ENCODE results near the gene DDRGK1. TPM values are rescaled to one million over a fixed set of nuclear protein-coding genes. Genes with fewer than 3 reads are reported as not detected.

The DDRGK1 gene
- total and polyA plus RNA-seq, 2 donors from 2014 or later, result 81.8 to 92.5 TPM

GRCh38 chr20:3237958-3238615, 33.6 kb upstream of the DDRGK1 start:
- no peak for TF ChIP-seq CTCF (IDR thresholded peaks at IDR 0.05; ENCODE audit: borderline replicate concordance, extremely low read depth, insufficient read depth)
- H3K27ac ChIP-seq (ENCODE audit: low read depth in 2 of 2, low read length in 2 of 2), result no peak overlapping the region
- H3K9ac ChIP-seq (ENCODE audit: low read length in 3 of 3), result no peak overlapping the region
- H3K4me3 ChIP-seq (ENCODE audit: low read length in 3 of 3), result peak overlapping the region in 1 of 3 donors; percentile 57
- H3K27me3 ChIP-seq (ENCODE audit: control insufficient read depth, insufficient read depth, low read length), result peaks cover 16% of the 10 kb centered on the region
- FAIRE-seq (no peak), DNase-seq (peak in 2 of 5 donors; percentile 29 to 75)
- H3K4me1 ChIP-seq (ENCODE audit: control insufficient read depth in 2 of 3, insufficient read depth in 2 of 3, low read depth in 1 of 3, low read length in 3 of 3), result peaks cover 0 to 2% (median 0%) of the 10 kb centered on the region in 3 donors
- H3K9me3 ChIP-seq (ENCODE audit: control insufficient read depth in 2 of 3, insufficient read depth in 1 of 3, low read length in 3 of 3), result no peaks in the 10 kb centered on the region
- intact Hi-C loops (cut with DNase I), result no loop called here
- no peaks in the 10 kb centered on the region for H3K36me3 ChIP-seq (ENCODE audit: control insufficient read depth in 2 of 3, insufficient read depth in 3 of 3, low read length in 3 of 3)

- FAIRE-seq, result no peak
- H3K36me3 ChIP-seq (ENCODE audit: control insufficient read depth in 2 of 3, insufficient read depth in 3 of 3, low read length in 3 of 3), result no peaks in the 10 kb centered on the region
- H3K4me3 ChIP-seq (ENCODE audit: low read length in 3 of 3), result no peak overlapping the region
- H3K4me1 ChIP-seq (ENCODE audit: control insufficient read depth in 2 of 3, insufficient read depth in 2 of 3, low read depth in 1 of 3, low read length in 3 of 3), result peaks cover 0 to 2% (median 0%) of the 10 kb centered on the region in 3 donors
- H3K9me3 ChIP-seq (ENCODE audit: control insufficient read depth in 2 of 3, insufficient read depth in 1 of 3, low read length in 3 of 3), result no peaks in the 10 kb centered on the region
- no peak for TF ChIP-seq CTCF (IDR thresholded peaks at IDR 0.05; ENCODE audit: borderline replicate concordance, extremely low read depth, insufficient read depth)
- no peak overlapping the region for H3K27ac ChIP-seq (ENCODE audit: low read depth in 2 of 2, low read length in 2 of 2)
- no peak overlapping the region for H3K9ac ChIP-seq (ENCODE audit: low read length in 3 of 3)
- DNase-seq, result no peak
- H3K27me3 ChIP-seq (ENCODE audit: control insufficient read depth, insufficient read depth, low read length), result peaks cover 16% of the 10 kb centered on the region
- intact Hi-C loops (cut with DNase I), result no loop called here
These were observed 32.8 kb upstream of the DDRGK1 start for GRCh38 chr20:3237011-3237957.

GRCh38 chr20:3235666-3236324, 31.3 kb upstream of the DDRGK1 start:
- H3K36me3 ChIP-seq (ENCODE audit: control insufficient read depth in 2 of 3, insufficient read depth in 3 of 3, low read length in 3 of 3), result no peaks in the 10 kb centered on the region
- intact Hi-C loops (cut with DNase I), result no loop called here
- H3K27ac ChIP-seq (ENCODE audit: low read depth in 2 of 2, low read length in 2 of 2), result no peak overlapping the region
- DNase-seq, result no peak
- no peak overlapping the region for H3K4me3 ChIP-seq (ENCODE audit: low read length in 3 of 3)
- FAIRE-seq, result no peak
- H3K9ac ChIP-seq (ENCODE audit: low read length in 3 of 3), result no peak overlapping the region
- H3K9me3 ChIP-seq (ENCODE audit: control insufficient read depth in 2 of 3, insufficient read depth in 1 of 3, low read length in 3 of 3), result no peaks in the 10 kb centered on the region
- TF ChIP-seq CTCF (IDR thresholded peaks at IDR 0.05; ENCODE audit: borderline replicate concordance, extremely low read depth, insufficient read depth), result no peak
- H3K4me1 ChIP-seq (ENCODE audit: control insufficient read depth in 2 of 3, insufficient read depth in 2 of 3, low read depth in 1 of 3, low read length in 3 of 3), result peaks cover 0 to 2% (median 0%) of the 10 kb centered on the region in 3 donors
- H3K27me3 ChIP-seq (ENCODE audit: control insufficient read depth, insufficient read depth, low read length), result peaks cover 13% of the 10 kb centered on the region

All from kidney (tissue), 14 donors.